Panc1 (cell line): ENCODE measurements around the gene POLR3H.

Source experiments
- CTCF ChIP-seq: fragments of 450-650 bp; IDR thresholded peaks from 2 replicates; pipeline ENCODE4 v1.5.1; 2017; ENCODE audit warnings: mild to moderate bottlenecking
- POLR2AphosphoS5 ChIP-seq: IDR thresholded peaks from 2 replicates; pipeline ENCODE4 v1.6.1; 2012; ENCODE audit warnings: mild to moderate bottlenecking, low read depth, low read length, moderate library complexity
- REST ChIP-seq, 2 experiments: IDR thresholded peaks; 2 replicates each; pipeline ENCODE4 v1.6.1; 2011 to 2012; ENCODE audit warnings: low read depth in 2 of 2, control low read depth in 1 of 2, low read length in 1 of 2, mild to moderate bottlenecking in 1 of 2, moderate library complexity in 1 of 2; ENCODE audit not compliant: insufficient read depth in 1 of 2
- SIN3A ChIP-seq: IDR thresholded peaks from 2 replicates; pipeline ENCODE4 v1.6.1; 2012; ENCODE audit warnings: low read depth, mild to moderate bottlenecking, low read length, moderate library complexity, borderline replicate concordance; ENCODE audit not compliant: insufficient read depth
- TCF7L2 ChIP-seq: IDR thresholded peaks from 2 replicates; pipeline ENCODE4 v1.6.1; 2011; ENCODE audit warnings: mild to moderate bottlenecking, low read depth, low read length, inconsistent platforms

GRCh38 chr22:41584881-41585280 is 40.6 kb upstream of the POLR3H start:
- TF ChIP-seq CTCF (no peak), REST (IDR thresholded peaks at IDR 0.05; ENCODE audit: insufficient read depth in 1 of 2, low read depth in 2 of 2, low read length in 1 of 2) (no peak), POLR2AphosphoS5 (no peak), TCF7L2 (no peak), SIN3A (no peak)
